Endothelial cell of umbilical vein (primary cell): Measurements from ENCODE around the gene CCL4. TPM values are rescaled to one million over a fixed set of nuclear protein-coding genes. Genes with fewer than 3 reads are reported as not detected.

ENCODE experiments used
- BruUV-seq: library from RNA; stranded (reverse); fragments of 400-500 nt; replicated peaks from 2 replicates; lab custom pipeline; 2021; lab: Mats Ljungman, UMichigan
- CTCF ChIA-PET: fragments of 300-600, 350-600 bp; sonication (Branson Sonifier 250); formaldehyde crosslinking; loops from one replicate; lab custom pipeline; 2021; ENCODE audit warnings: antibody characterized with exemption, inconsistent platforms; lab: Charles Lee
- POLR2A ChIA-PET: fragments of 300-600, 350-600 bp; sonication (Branson Sonifier 250); formaldehyde crosslinking; loops from one replicate; lab custom pipeline; 2021; ENCODE audit warnings: antibody characterized with exemption, inconsistent platforms; lab: Charles Lee
- DNase-seq: peaks from one replicate; pipeline ENCODE4 v3.0.0-alpha.2; 2011; ENCODE audit warnings: low read depth, low spot score
- FAIRE-seq: peaks from 2 replicates; lab custom pipeline; 2011; peaks lifted over from hg19 to GRCh38; lab: Jason Lieb, UNC
- H2AFZ ChIP-seq: 2 replicates; pipeline ENCODE4 v1.6.0; 2012; ENCODE audit warnings: low read depth, low read length, control low read depth, inconsistent platforms
- H3K27ac ChIP-seq: 2 replicates; pipeline ENCODE4 v1.5.1; 2011; ENCODE audit warnings: low read depth, mild to moderate bottlenecking, control low read depth, low read length, moderate library complexity; ENCODE audit not compliant: insufficient read depth
- H3K27me3 ChIP-seq, 2 experiments: 2 replicates each; pipeline versions ENCODE4 v1.6.0 to v1.6.1; 2011; ENCODE audit warnings: low read length in 2 of 2, mixed read lengths in 1 of 2; ENCODE audit not compliant: control insufficient read depth in 2 of 2, insufficient read depth in 2 of 2
- H3K36me3 ChIP-seq, 2 experiments: 2 replicates in 1 of 2; 3 replicates in 1 of 2; pipeline ENCODE4 v1.5.1; 2011; ENCODE audit warnings: low read length in 2 of 2, mild to moderate bottlenecking in 1 of 2, moderate library complexity in 1 of 2; ENCODE audit not compliant: control insufficient read depth in 2 of 2, insufficient read depth in 2 of 2; ENCODE audit errors: extremely low read depth in 1 of 2
- H3K4me1 ChIP-seq: 3 replicates; pipeline ENCODE4 v1.5.1; 2011; ENCODE audit warnings: mild to moderate bottlenecking, low read length; ENCODE audit not compliant: control insufficient read depth, insufficient read depth; ENCODE audit errors: extremely low read depth
- H3K4me2 ChIP-seq: 2 replicates; pipeline ENCODE4 v1.6.1; 2011; ENCODE audit warnings: low read length, control low read depth, mixed read lengths; ENCODE audit not compliant: insufficient read depth
- H3K4me3 ChIP-seq, 3 experiments: fragments of 200-600 bp in 1 of 3; sonication (generic), shearing (Covaris generic) in 1 of 3; replicated peaks in 1 of 3; 2 replicates each; pipeline ENCODE4 v1.5.1; 2011 to 2016; ENCODE audit warnings: control low read depth in 3 of 3, low read length in 3 of 3, mild to moderate bottlenecking in 2 of 3, inconsistent platforms in 1 of 3, low read depth in 1 of 3, moderate library complexity in 1 of 3; ENCODE audit not compliant: insufficient read depth in 1 of 3
- H3K79me2 ChIP-seq: 2 replicates; pipeline ENCODE4 v1.6.0; 2012; ENCODE audit warnings: low read length, inconsistent platforms; ENCODE audit not compliant: control insufficient read depth, insufficient read depth
- H3K9ac ChIP-seq: replicated peaks from 2 replicates; pipeline ENCODE3; 2011; ENCODE audit warnings: low read length, control low read depth; ENCODE audit not compliant: insufficient read depth; ENCODE audit errors: extremely low read depth
- H3K9me1 ChIP-seq: replicated peaks from 3 replicates; pipeline ENCODE4 v1.6.0; 2011; ENCODE audit warnings: mild to moderate bottlenecking, low read length; ENCODE audit not compliant: control insufficient read depth, insufficient read depth; ENCODE audit errors: extremely low read depth
- H3K9me3 ChIP-seq: replicated peaks from 2 replicates; pipeline ENCODE4 v1.5.1; 2012; ENCODE audit warnings: low read length, inconsistent platforms; ENCODE audit not compliant: control insufficient read depth, insufficient read depth
- H4K20me1 ChIP-seq: replicated peaks from 2 replicates; pipeline ENCODE3; 2011; ENCODE audit warnings: mild to moderate bottlenecking, low read length; ENCODE audit not compliant: control insufficient read depth, insufficient read depth; ENCODE audit errors: extremely low read depth
- CTCF ChIP-seq, 2 donors: IDR thresholded peaks; 1 replicate in 1 of 2; 2 replicates in 1 of 2; pipeline ENCODE4 v1.5.1; 2011; ENCODE audit warnings: low read length in 2 of 2, mild to moderate bottlenecking in 2 of 2, moderate library complexity in 2 of 2, control low read depth in 1 of 2, inconsistent platforms in 1 of 2, low read depth in 1 of 2; ENCODE audit not compliant: insufficient read depth in 1 of 2; ENCODE audit errors: extremely low read depth in 1 of 2
- EZH2 ChIP-seq: IDR thresholded peaks from 2 replicates; pipeline ENCODE4 v1.6.1; 2012; ENCODE audit warnings: borderline replicate concordance, low read depth, mild to moderate bottlenecking, moderate library complexity, low read length, inconsistent platforms; ENCODE audit not compliant: severe bottlenecking
- FOS ChIP-seq: IDR thresholded peaks from 2 replicates; pipeline ENCODE4 v1.6.1; 2011; ENCODE audit warnings: mild to moderate bottlenecking, low read length, moderate library complexity, borderline replicate concordance; ENCODE audit not compliant: insufficient read depth
- GATA2 ChIP-seq: IDR thresholded peaks from 2 replicates; pipeline ENCODE4 v1.7.0; 2011; ENCODE audit warnings: low read depth, mild to moderate bottlenecking, moderate library complexity, mixed read lengths, low read length; ENCODE audit not compliant: insufficient read length, insufficient read depth
- JUN ChIP-seq: IDR thresholded peaks from 2 replicates; pipeline ENCODE4 v1.6.1; 2011; ENCODE audit warnings: borderline replicate concordance, low read depth; ENCODE audit not compliant: insufficient read length, insufficient read depth
- MYC ChIP-seq: IDR thresholded peaks from one replicate; pipeline ENCODE4 v1.6.1; 2011; ENCODE audit warnings: mild to moderate bottlenecking, low read depth, low read length
- POLR2A ChIP-seq: IDR thresholded peaks from 2 replicates; pipeline ENCODE4 v1.6.1; 2012; ENCODE audit warnings: low read depth, mild to moderate bottlenecking, control low read depth, low read length
- POLR2AphosphoS5 ChIP-seq: IDR thresholded peaks from 2 replicates; pipeline ENCODE4 v1.6.1; 2012; ENCODE audit warnings: low read depth, mild to moderate bottlenecking, control low read depth, low read length, moderate library complexity; ENCODE audit not compliant: insufficient read depth
- dilution Hi-C: fragments of 300-500 bp; cut with MboI; formaldehyde crosslinking; loops from one replicate; pipeline ENCODE4 v1.15.0; 2019; ENCODE audit warnings: low sequenced_read_pairs; ENCODE audit not compliant: extremely low pct_ligation_motif_present
- intact Hi-C: fragments of 100-400 bp; cut with micrococcal nuclease; formaldehyde crosslinking; loops from one replicate; pipeline ENCODE4 v1.10.0; 2022
- polyA plus RNA-seq, 4 experiments: library from polyadenylated mRNA; depleted of rRNA in 3 of 4; stranded (reverse) in 3 of 4; unstranded in 1 of 4; fragments of >200 nt; gene quantifications; 2 replicates each; pipeline versions ENCODE4 v1.2.1 to v1.2.3, GENCODE V29; 2011 to 2012; ENCODE audit warnings: missing spikeins in 1 of 4
- total RNA-seq: library from RNA; stranded (reverse); gene quantifications from 2 replicates; pipeline ENCODE4 v1.2.3, GENCODE V29; 2021
- TF ChIP-seq, protein P1 (sequence below): IDR thresholded peaks from 2 replicates; pipeline ENCODE4 v1.6.1; 2011; ENCODE audit not compliant: insufficient read depth, insufficient read length

The CCL4 gene
- total and polyA plus RNA-seq, 2 donors (not counting 3 experiments of a cell fraction or from before 2014, with no cell fraction given) = not detected

DNA sequence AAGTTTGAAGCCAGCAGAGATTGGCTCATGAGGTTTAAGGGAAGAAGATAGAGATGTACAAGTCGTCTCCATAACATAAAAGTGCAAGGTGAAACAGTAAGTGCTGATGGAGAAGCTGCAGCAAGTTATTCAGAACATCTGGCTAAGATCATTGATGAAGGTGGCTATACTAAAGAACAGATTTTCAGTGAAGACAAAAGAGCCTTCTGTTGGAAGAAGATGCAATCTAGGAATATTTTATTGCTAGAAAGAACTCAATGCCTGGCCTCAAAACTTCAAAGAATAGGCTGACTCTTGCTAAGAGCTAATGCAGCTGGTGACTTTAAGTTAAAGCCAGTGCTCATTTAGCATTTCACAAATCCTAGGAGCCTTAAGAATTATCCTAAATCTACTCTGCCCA, 26.0 kb downstream of the CCL4 start:
- Histone ChIP-seq H3K27me3 (peaks cover 0 to 3% of the 10 kb centered on the region in 2 experiments), H3K4me1 (no peaks in the 10 kb centered on the region), H3K27ac (no peak overlapping the region), H3K4me2 (no peak overlapping the region), H3K9me1 (no peaks in the 10 kb centered on the region), H3K9ac (no peak overlapping the region), H3K4me3 (no peak overlapping the region), H3K9me3 (no peaks in the 10 kb centered on the region), H2AFZ (no peak overlapping the region), H3K36me3 (no peaks in the 10 kb centered on the region), H4K20me1 (no peaks in the 10 kb centered on the region), H3K79me2 (no peaks in the 10 kb centered on the region)
- no peak for TF ChIP-seq CTCF (IDR thresholded peaks at IDR 0.05; ENCODE audit: extremely low read depth in 1 of 2, insufficient read depth in 1 of 2, low read depth in 1 of 2, low read length in 2 of 2)
- no peak for TF ChIP-seq MYC
- no peak for TF ChIP-seq FOS
- TF ChIP-seq EZH2 = no peak
- no peak for TF ChIP-seq POLR2AphosphoS5
- TF ChIP-seq JUN = no peak
- TF ChIP-seq, protein P1, sequence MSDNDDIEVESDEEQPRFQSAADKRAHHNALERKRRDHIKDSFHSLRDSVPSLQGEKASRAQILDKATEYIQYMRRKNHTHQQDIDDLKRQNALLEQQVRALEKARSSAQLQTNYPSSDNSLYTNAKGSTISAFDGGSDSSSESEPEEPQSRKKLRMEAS = no peak
- TF ChIP-seq GATA2 = no peak
- no peak for TF ChIP-seq POLR2A
- FAIRE-seq = no peak
- CTCF ChIA-PET = no interaction called here
- POLR2A ChIA-PET = no interaction called here
- dilution Hi-C loops (no loop called here), intact Hi-C loops (no loop called here)
- DNase-seq = no peak
- no TSS peak for BruUV-seq
